KG1 (cell line): ENCODE measurements around the gene RBM44.
A peak's percentile ranks its signal among the peaks of the same experiment; 100 is the strongest.
"Not testable (repeated sequence)": the region's sequence is repeated elsewhere in the genome, so short reads cannot be mapped to it uniquely, and the experiment has no call there.

ENCODE experiments used
- DNase-seq: peaks from one replicate; lab custom pipeline; 2025; lab: John Stamatoyannopoulos, UW

Gene RBM44

GRCh38 chr2:237859082-237859433, 60.5 kb downstream of the RBM44 start:
- no peak for DNase-seq

- DNase-seq: peak; percentile 17
Measured at GRCh38 chr2:237859533-237860272, 61.1 kb downstream of the RBM44 start, which contains the start of gene RAMP1. RAMP1 (plus strand) TSS chr2:237859623; CDS start chr2:237859676, 53 bp downstream.

- no peak for DNase-seq
Measured at GRCh38 chr2:237860273-237860935, 61.8 kb downstream of the RBM44 start.

- no peak for DNase-seq
Measured at GRCh38 chr2:237861875-237862527, 63.4 kb downstream of the RBM44 start.

DNA sequence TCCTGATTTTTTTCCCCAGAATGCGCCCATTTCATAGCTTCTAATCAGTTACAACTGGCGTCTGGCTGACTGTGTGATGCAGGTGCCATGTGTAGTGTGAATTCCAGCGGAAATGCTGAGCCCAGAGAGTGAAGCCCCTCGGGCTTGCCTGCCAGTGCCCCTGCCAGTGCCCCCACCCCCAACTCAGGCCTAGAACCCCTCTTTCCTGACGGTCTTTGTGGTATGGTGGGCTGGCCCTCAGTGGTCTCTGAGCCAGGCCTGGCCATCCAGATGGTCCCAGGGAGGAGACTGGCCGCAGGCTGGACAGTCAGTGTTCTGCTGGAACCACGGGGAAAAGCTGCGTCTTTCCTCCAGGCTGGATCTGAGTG, 63.9 kb downstream of the RBM44 start:
- DNase-seq: no peak

- DNase-seq: no peak
Measured at GRCh38 chr2:237863102-237863511, 64.5 kb downstream of the RBM44 start.

DNA sequence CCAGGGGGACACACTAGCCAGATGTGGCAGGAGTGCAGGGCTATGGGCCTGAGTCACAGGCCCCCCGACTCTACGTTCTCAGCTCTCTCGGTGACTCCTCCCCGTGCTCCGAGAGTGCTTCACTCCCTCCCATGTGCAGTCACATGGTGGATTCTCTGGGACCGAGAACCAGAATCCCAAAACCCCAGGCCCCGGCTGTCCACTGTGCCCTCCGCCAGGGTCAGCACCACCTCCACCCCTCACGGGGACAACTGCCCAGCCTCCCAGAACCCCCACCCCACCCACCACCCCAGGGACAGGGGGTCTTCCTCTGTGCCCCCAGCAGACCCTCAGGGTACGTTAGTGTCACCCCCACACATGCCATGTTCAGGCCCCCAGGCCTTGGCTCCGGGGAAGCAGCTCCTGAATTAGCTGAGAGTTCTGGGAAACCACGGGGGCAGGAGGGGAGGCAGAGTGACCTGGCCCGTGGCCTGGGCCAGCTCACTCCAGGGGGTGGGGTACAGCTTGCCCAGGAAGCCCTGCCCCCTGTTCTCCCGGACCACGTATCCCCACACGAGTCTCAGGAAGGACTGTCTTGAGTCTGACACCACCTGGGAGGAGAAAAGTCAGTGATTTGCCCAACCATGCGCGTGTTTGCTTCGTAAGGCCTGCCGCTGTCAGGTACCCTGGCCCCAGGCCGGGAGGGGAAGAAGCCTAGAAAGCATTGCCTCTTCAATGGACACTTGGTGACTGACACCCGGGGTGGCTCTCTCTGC, 65.3 kb downstream of the RBM44 start:
- DNase-seq: no peak

GRCh38 chr2:237864444-237864931, 65.9 kb downstream of the RBM44 start:
- no peak for DNase-seq

GRCh38 chr2:237864940-237865622, 66.5 kb downstream of the RBM44 start:
- DNase-seq: no peak

DNA sequence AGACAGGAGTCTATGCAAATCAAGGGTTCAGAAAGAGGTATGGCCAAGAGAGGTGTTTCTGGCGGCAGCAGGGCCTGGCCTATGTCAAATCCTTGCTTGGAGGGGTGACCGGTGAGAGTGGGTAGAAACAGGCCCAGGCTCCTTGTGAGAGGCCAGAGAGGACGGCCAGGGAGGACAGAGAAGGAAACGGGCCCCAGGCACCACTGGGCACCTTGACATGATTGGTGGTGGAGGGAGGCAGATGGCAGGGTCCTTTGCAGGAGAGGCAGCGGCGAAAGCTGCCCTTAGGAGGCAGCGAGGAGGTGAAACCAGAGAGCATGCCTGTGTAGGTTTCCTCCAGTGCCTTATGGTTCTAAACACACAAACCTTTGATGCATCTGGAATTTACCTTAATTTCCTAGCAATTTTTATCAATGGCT, 67.1 kb downstream of the RBM44 start:
- peak; percentile 10 for DNase-seq

DNA sequence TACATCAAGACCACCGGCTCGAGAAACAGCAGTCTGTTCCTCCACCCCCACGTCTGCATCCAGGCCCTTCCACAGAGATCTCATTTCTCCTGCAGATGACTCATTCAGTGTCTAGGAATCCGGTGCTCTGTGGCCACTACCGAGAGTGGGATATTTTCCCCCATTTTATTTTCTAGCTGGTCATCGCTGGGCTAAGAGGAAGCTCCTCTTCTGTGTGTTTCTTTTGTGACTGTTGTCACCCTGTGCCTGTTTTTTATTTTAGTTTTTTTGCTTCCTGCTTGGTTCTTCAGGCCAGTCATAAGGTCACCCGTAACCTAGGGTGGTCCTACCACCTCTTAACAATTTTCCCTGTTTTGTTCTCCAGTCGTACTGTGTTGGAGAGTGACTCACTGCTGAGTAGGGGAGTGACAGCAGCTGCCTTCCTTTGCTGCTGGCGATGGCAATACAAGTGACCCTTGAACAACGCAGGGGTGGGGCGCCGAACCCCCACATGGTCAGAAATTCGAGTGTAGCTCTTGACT, 67.6 kb downstream of the RBM44 start:
- DNase-seq: no peak

- DNase-seq: no peak
Measured at GRCh38 chr2:237867465-237867864, 68.9 kb downstream of the RBM44 start.

- DNase-seq: not testable (repeated sequence)
Measured at GRCh38 chr2:237868074-237868473, 69.5 kb downstream of the RBM44 start.

GRCh38 chr2:237868631-237869342, 70.2 kb downstream of the RBM44 start:
- no peak for DNase-seq

DNA sequence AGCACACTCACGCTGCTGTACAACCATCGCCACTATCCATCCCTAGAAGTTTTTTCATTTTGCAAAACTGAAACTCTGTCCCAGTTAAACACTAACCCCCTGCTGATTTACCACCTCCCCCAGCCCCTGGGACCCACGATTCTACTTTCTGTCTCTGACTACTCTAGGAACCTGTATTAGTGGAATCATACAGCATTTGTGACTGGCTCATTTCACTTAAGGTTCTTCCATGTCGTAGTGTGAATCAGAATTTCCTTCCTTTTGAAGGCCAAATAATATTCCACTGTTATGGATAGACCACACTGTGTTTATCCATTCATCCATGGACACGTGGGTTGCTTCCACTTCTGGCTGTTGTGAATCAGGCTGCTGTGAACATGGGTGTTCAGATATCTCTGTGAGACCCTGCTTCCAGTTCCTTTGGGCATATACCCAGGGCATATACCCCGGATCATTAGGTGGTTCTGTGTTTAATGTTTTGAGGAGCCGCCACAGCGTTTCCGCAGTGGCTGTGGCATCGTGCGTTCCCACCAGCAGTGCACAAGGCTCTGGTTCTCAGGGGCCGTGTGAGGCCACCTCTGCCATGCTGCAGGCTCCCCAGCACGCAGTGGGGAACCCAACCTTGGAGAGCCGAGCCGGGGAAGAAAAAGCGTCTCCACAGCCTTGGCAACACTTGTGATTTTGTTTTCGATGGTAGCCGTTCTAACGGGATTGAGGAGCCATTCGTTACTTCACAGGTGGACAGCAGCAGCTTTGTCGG, 70.9 kb downstream of the RBM44 start:
- no peak for DNase-seq

- DNase-seq: no peak
Measured at GRCh38 chr2:237870126-237870525, 71.5 kb downstream of the RBM44 start.

- no peak for DNase-seq
Measured at GRCh38 chr2:237870754-237871651, 72.4 kb downstream of the RBM44 start.

GRCh38 chr2:237872178-237872887, 73.8 kb downstream of the RBM44 start:
- DNase-seq: no peak
